Adrenal gland (tissue), 12 donors: Measurements from ENCODE around the gene HJURP. TPM values are rescaled to one million over a fixed set of nuclear protein-coding genes. Genes with fewer than 3 reads are reported as not detected.
A peak's percentile ranks its signal among the peaks of the same experiment; 100 is the strongest.

Source experiments
- DNase-seq, 7 donors: peaks; one replicate each; pipeline ENCODE4 v3.0.0-alpha.2; 2019 to 2020
- H3K27ac ChIP-seq, 5 donors: fragments of 200-600 bp; sonication (generic) in 4 of 5; 1 replicate in 3 of 5; 2 replicates in 2 of 5; pipeline versions ENCODE4 v1.5.1 to v1.8.0; 2016 to 2020; ENCODE audit warnings: mild to moderate bottlenecking in 1 of 5
- H3K27me3 ChIP-seq: fragments of 200-600 bp; 2 replicates; pipeline ENCODE4 v1.8.0; 2021
- H3K36me3 ChIP-seq, 2 donors: fragments of 200-600 bp; replicated peaks in 1 of 2; 1 replicate in 1 of 2; 2 replicates in 1 of 2; pipeline versions ENCODE4 v1.5.1 to v1.8.0; 2018 to 2022
- H3K4me1 ChIP-seq, 2 donors: fragments of 200-600 bp; replicated peaks in 1 of 2; 1 replicate in 1 of 2; 2 replicates in 1 of 2; pipeline versions ENCODE4 v1.5.1 to v1.8.0; 2018 to 2021
- H3K4me3 ChIP-seq, 4 donors: fragments of 200-600 bp; sonication (generic) in 3 of 4; one replicate each; pipeline ENCODE4 v1.5.1; 2016 to 2018
- H3K9me3 ChIP-seq, 3 donors: fragments of 200-600 bp; sonication (generic) in 1 of 3; replicated peaks in 1 of 3; 1 replicate in 2 of 3; 2 replicates in 1 of 3; pipeline versions ENCODE4 v1.5.1 to v1.8.0; 2016 to 2021
- POLR2A ChIP-seq, 2 donors: fragments of 450-650 bp; IDR thresholded peaks; one replicate each; pipeline ENCODE4 v1.6.1; 2017; ENCODE audit warnings: antibody characterized with exemption in 2 of 2, mild to moderate bottlenecking in 2 of 2, moderate library complexity in 1 of 2
- WGBS, 4 donors: extraction: QIAGEN DNeasy Blood & Tissue Kit in 2 of 4; methylation state at CpG; one replicate each; pipeline versions ENCODE4 v1.1.5 to v1.1.7; 2013 to 2017; 5-methylcytosine and 5-hydroxymethylcytosine counted together
- intact Hi-C, 2 donors: fragments of 100-400 bp; cut with DNase I; formaldehyde crosslinking; loops; one replicate each; pipeline versions ENCODE4 v1.14.1 to v1.15.0; 2022 to 2023
- polyA plus RNA-seq, 3 donors: library from polyadenylated mRNA; stranded (reverse); fragments of 200-250 nt in 2 of 3; fragments of 350-450 nt in 1 of 3; fragmentation: Illumina TruSeq in 1 of 3; extraction: RNeasy Lipid Tissue Mini Kit (QIAGEN cat#74804) in 1 of 3; gene quantifications; one replicate each; pipeline ENCODE4 v1.2.3, GENCODE V29; 2013 to 2014
- total RNA-seq, 9 donors: library from RNA; depleted of rRNA in 4 of 9; stranded (reverse); fragments of >200 nt in 4 of 9; fragments of 120-200 nt in 1 of 9; fragmentation: NEBNext Ultra II Directional in 1 of 9; extraction: Animal tissue kit (Norgen Biotek cat#: 25700) in 1 of 9; gene quantifications; one replicate each; pipeline versions ENCODE4 v1.1.0 to v1.2.4, GENCODE V29; 2013 to 2023
- TF ChIP-seq, protein P1 (sequence below), 6 experiments: fragments of 450-650 bp in 4 of 6; fragments of 200-600 bp in 2 of 6; sonication (generic) in 1 of 6; IDR thresholded peaks; 1 replicate in 5 of 6; 2 replicates in 1 of 6; pipeline versions ENCODE4 v1.5.1 to v1.8.0; 2016 to 2021; ENCODE audit warnings: antibody characterized with exemption in 6 of 6, mild to moderate bottlenecking in 2 of 6, moderate library complexity in 1 of 6
- donor health status: healthy with polysubstance abuse.
- donor health status: Bipolar disorder and iron deficiency.
- donor health status: DM: yes; HTN: yes; CAD: no.
- donor health status: DM: no; HTN: no; CAD: no.
- donor health status: DM: no; HTN: no; CAD: no.
- donor health status: DM: yes; HTN: yes; CAD: no.

Gene HJURP
- total and polyA plus RNA-seq, 12 donors: 0.28 to 7.5 (median 1.6) TPM

DNA sequence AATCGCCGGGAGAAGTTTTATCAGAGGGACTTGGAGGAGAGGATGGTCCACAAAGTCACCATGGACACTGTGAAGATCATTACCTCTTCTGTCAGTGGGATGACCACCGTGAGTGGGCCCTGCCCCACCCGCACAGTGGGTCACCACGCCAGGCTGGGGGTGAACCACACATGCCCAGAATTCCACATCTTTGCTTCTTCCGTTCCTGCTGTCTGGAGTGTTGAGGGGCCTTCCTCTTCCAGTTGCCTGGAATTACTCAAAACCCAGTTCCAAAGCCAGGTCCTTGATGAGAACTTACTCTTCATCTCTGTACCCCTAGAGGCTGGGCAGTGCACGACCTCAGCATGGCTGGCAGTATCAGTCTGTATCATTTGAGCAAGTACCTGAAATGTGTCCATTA lies 54.1 kb downstream of the HJURP start:
- DNase-seq: peak in 1 of 7 donors; percentile 2
- WGBS, 4 donors: 65 to 84% (median 70%) methylated on average over 5 to 7 of the region's 7 CpGs
- no peak for TF ChIP-seq POLR2A (IDR thresholded peaks at IDR 0.05)
- TF ChIP-seq, protein P1, sequence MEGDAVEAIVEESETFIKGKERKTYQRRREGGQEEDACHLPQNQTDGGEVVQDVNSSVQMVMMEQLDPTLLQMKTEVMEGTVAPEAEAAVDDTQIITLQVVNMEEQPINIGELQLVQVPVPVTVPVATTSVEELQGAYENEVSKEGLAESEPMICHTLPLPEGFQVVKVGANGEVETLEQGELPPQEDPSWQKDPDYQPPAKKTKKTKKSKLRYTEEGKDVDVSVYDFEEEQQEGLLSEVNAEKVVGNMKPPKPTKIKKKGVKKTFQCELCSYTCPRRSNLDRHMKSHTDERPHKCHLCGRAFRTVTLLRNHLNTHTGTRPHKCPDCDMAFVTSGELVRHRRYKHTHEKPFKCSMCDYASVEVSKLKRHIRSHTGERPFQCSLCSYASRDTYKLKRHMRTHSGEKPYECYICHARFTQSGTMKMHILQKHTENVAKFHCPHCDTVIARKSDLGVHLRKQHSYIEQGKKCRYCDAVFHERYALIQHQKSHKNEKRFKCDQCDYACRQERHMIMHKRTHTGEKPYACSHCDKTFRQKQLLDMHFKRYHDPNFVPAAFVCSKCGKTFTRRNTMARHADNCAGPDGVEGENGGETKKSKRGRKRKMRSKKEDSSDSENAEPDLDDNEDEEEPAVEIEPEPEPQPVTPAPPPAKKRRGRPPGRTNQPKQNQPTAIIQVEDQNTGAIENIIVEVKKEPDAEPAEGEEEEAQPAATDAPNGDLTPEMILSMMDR (IDR thresholded peaks at IDR 0.05): no peak
- Histone ChIP-seq H3K36me3 (no peaks in the 10 kb centered on the region), H3K27ac (no peak overlapping the region), H3K4me3 (no peak overlapping the region), H3K4me1 (no peaks in the 10 kb centered on the region), H3K27me3 (peaks cover 4% of the 10 kb centered on the region), H3K9me3 (no peaks in the 10 kb centered on the region)
- intact Hi-C loops: no loop called here

DNA sequence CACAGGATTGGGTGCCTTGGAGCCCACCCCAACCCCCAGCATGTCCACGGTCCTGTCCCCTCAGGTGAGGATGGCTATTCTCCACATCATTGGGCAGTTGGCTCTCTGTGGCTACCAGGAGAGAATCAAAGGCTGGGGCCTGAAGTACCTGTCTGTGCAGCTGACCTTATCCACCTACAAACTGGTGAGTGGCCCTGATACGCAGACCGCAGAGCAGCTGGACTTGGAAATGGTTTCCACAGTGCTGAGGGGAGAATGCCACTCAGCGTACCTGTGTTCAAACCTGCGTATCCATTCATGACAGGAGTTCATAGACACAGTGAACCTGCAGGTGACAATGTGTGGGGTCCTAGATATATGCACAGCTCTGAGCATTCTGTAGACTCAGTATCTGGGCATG lies 54.6 kb downstream of the HJURP start:
- DNase-seq: peak in 1 of 7 donors; percentile 13

DNA sequence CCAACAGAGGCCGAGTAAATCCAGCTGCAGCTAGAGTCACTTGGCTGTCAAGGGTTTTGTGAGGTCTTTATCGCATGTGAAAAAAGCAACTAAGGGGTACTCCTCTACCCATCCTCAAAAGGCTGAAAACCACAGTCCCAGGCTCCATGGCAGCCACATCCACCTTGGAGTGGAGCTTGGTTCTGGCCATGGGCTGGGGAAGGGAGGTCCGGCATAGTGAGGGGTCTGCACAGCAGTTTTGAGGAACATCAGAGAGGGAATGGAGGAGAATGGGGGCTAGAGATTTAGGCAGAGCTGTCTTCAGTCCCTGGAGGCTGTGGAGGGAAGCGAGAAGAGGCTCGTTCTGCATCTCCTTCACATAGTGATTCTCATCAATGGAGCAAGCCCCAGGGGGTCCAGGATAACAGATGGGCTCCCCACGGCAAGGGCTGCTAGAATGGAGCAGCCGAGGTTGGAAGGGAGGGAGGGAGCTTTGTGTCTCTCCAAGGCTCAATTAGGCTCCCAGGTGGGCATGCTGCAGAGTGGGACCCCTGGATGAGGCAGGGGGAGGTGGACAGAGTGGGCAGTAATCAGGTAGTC lies 55.2 kb downstream of the HJURP start:
- Histone ChIP-seq H3K27ac (no peak overlapping the region), H3K36me3 (no peaks in the 10 kb centered on the region), H3K9me3 (no peaks in the 10 kb centered on the region), H3K4me3 (no peak overlapping the region), H3K4me1 (no peaks in the 10 kb centered on the region), H3K27me3 (peaks cover 4% of the 10 kb centered on the region)
- peak in 1 of 7 donors; percentile 20 for DNase-seq
- TF ChIP-seq POLR2A (IDR thresholded peaks at IDR 0.05): no peak
- TF ChIP-seq, protein P1 (IDR thresholded peaks at IDR 0.05): no peak
- intact Hi-C loops: no loop called here
- 57 to 70% (median 61%) methylated on average over 6 to 7 of the region's 7 CpGs for WGBS, 4 donors

More for the DNA sequence above, 54.6 kb downstream of the HJURP start:
- Histone ChIP-seq H3K36me3 (no peaks in the 10 kb centered on the region), H3K4me3 (no peak overlapping the region), H3K27ac (no peak overlapping the region), H3K9me3 (no peaks in the 10 kb centered on the region), H3K4me1 (no peaks in the 10 kb centered on the region), H3K27me3 (peaks cover 4% of the 10 kb centered on the region)
- intact Hi-C loops: no loop called here
- no peak for TF ChIP-seq POLR2A (IDR thresholded peaks at IDR 0.05)
- TF ChIP-seq, protein P1 (IDR thresholded peaks at IDR 0.05): no peak
- 0 to 82% (median 59%) methylated on average over 1 to 5 of the region's 5 CpGs for WGBS, 4 donors

DNA sequence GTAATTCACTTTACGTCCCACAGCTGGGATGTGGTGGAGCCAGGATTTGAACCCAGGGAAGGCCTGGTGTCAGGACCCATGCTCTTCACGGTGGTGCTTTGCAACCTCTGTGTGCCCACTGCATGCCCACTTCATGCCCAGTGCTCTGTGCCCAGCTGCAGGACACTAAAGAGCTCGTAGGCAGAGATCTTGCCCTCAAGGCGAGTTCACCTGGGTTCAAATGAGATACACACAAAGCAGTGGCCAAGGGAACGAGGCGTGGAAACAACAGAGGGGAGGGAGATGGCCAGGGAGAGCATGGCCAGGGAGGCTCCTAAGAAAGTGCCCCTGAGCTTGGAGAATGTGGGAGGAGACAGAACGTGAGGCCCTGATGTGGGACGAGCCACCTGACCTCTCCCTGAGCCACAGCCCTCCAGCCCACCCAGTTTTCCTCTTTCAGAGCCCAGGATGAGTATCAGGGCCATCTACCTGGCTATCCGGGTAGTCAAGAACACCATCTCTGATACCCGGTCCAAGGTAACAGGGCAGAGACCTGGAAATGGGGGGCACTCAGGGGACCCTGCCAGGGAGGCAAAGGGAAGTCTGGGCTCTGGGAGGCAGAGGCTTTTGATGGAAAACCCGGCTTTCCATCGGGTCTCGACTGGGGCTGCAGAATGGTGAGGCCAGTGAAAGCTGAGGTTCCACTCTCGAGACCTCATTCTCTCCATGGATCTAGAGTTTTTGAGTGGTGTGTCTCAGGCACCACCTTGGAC lies 55.8 kb downstream of the HJURP start:
- WGBS, 4 donors: 64 to 83% (median 78%) methylated on average over 9 to 14 of the region's 14 CpGs
- Histone ChIP-seq H3K27me3 (peaks cover 4% of the 10 kb centered on the region), H3K36me3 (no peaks in the 10 kb centered on the region), H3K4me3 (no peak overlapping the region), H3K27ac (no peak overlapping the region), H3K9me3 (no peaks in the 10 kb centered on the region), H3K4me1 (no peaks in the 10 kb centered on the region)
- intact Hi-C loops: no loop called here
- TF ChIP-seq POLR2A (IDR thresholded peaks at IDR 0.05): no peak
- TF ChIP-seq, protein P1 (IDR thresholded peaks at IDR 0.05): no peak
- peak in 1 of 7 donors; percentile 9 for DNase-seq
